NCI-H748 (cell line): ENCODE results near the gene TLN1.

Experiments
- DNase-seq: peaks from one replicate; lab custom pipeline; 2025; ENCODE audit not compliant: unreplicated experiment; lab: John Stamatoyannopoulos, UW

The TLN1 gene

DNA sequence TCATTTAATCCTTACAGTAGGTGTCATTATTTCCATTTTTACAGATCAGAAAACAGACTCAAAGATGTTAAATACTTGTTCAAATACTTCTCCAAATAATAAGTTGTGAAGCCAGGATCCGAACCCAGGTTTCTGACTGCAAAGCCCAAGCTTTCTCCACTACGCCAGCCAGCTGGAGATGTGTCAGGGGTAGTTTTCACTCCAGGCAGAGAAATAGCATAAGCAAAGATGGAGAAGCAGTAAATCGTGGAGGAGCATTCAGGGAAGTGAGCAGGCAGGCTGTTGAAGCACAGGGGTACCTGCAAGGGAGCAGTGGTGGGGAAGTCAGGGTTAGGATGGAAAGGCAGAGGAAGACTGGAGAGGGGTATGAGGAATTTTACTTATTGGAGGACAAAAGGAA, 2.9 kb downstream of the TLN1 start:
- DNase-seq, result no peak

- DNase-seq, result no peak
Measured at GRCh38 chr9:35728041-35728971, 3.7 kb downstream of the TLN1 start.

- DNase-seq, result no peak
Measured at GRCh38 chr9:35727676-35728040, 4.3 kb downstream of the TLN1 start.

DNA sequence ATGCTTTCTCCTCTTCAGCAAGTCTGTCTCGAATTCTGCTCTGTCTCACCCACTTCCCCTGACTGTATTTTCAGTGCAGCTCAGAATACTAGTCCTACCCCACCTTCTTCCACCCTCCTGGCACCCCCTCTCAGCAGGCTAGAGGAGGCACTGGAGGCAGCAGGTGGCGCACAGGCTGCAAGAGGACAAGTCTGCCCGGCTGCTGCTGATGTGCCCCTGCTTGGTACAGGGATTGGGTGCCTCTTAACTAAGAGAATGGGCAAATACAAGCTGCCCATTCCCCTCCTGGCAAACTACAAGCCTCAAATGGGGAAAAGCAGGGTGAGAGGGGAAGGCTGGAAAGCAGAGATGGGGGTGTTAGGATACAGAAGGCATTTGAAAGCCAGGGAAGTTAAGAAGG, 5.1 kb downstream of the TLN1 start:
- no peak for DNase-seq

DNA sequence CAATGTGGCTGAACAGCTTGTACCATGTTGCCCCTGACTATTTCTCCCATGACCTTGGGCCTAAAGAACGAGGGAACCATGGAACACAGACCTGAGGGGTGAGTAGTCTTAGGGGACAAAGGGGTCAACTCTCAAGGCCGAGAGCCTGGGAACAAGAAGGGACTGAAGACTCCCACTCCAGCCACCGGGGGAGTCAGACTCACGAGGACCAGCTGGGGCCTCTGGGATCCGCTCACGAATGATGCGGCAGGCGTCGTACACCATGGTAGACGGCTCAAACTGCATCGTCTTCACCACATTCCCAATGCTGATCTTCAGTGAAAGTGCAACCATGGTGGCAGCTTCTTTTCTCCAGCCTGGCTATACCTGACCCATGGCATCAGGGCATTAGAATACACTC, 6.6 kb downstream of the TLN1 start:
- DNase-seq, result no peak

DNA sequence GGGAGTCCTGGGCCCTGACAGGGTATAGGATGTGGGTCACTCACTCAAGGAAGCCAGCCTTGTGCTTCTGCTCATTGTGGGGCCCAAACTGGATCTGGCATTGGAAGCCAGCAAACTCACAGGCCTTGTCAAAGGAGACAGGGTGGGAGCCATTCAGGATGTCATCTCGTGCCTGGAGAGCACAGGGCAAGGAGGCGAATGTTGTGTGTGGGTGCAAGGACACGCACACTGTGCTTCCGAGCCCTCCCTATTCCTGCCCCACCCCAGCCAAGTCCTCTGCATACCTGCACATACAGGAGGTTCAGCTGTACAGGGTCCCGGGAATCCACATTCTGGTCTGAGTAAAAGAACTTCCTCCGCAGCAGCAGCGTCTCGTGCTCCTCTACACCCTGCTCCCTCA, 8.1 kb downstream of the TLN1 start:
- DNase-seq, result no peak

GRCh38 chr9:35723426-35723825, 8.6 kb downstream of the TLN1 start:
- DNase-seq, result no peak

DNA sequence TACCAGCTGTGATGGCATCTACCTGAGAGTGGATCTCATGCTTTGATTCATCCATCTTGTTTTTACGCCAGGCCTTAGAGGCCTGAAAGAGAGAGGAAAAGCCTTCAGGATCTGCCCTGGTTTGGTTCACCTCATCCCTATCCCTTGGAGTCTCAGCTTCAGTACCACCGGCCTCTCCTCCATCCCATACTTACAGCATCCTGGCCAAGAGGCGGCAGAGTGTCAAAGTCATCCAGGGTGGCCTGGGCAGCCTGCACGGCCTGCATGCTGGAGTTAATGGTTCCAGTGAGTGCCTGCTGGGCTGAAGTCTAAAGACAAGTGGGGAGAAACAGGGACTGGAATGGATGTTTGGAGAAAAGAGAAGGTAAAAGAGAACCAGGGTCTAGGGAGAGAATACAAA, 12.4 kb downstream of the TLN1 start:
- DNase-seq, result no peak

DNA sequence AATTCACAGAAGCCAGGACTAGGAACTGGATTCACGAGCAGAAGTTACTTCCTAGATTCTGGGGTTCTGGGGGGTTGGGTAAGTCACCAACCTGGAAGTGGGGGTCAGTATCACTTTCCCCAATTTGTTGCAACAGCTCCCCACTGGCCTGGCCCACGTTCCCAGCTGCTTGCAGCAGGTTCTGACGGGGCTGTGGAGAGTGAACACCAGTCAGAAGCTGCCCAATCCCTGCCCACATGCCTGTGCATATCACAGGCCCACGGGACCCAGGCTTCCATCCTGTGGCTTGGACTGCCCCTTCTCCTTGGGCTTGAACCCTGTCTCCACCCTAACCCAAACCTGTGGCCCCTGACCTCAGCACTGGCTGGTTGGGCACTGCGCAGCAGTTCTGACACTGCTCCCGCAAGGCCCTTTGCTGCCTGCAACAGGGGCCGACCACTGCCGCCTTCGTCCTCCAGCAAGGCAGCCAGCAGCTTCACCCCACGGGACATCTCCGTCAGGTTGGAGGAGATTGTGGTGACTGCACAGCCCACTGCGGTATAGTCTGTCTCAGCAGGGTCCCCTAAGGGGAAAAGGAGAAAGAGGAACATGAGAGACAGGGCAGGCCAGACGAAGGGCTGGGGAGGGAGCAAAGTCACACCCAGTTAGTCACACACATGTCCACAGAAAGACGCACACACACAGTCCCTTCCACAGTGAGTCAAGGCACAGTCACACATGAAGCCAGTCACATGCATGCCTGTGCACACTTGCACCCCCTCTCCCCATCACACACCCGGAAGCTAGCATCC, 13.1 kb downstream of the TLN1 start:
- DNase-seq, result no peak

- DNase-seq, result no peak
Measured at GRCh38 chr9:35717132-35717870, 14.7 kb downstream of the TLN1 start.

DNA sequence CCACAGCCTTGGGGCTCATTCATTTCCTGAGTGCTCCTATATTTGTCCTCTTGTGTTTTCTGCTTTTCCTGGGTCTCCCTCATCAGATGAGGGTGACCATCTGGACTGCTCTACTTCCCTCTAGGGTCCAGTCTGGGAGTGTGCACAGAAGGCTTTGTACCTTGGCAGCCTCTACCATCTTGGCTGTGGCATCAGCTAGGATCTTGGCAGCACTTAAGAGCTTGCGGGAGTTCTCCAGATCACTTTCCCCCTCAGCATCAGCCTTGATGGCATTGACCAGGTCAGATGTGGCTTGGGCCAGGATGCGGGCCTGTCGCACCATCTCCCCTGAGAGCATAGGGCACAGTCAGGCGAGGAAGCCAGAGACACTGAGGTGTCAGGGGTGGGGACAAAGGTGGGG, 15.8 kb downstream of the TLN1 start:
- no peak for DNase-seq

- DNase-seq, result no peak
Measured at GRCh38 chr9:35714579-35715252, 17.3 kb downstream of the TLN1 start.

DNA sequence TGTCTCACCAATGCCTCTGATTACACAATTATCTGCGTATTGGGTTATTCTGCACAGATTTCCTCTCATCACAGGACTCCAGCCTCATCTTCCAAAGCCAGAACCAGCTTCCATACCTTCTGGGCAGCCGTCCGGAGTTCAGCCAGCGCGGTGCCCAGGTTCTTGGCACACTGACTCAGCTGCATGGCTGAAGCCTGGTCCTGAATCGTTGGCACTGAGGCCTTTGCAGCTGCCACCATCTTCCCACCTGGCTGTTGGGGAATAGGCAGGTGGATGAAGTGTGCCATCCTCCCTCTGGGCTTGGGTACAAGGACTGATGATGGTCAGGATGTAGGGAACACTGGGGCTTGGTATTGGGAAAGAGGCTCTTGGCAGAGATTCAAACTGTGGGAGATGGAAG, 17.9 kb downstream of the TLN1 start:
- DNase-seq, result no peak

DNA sequence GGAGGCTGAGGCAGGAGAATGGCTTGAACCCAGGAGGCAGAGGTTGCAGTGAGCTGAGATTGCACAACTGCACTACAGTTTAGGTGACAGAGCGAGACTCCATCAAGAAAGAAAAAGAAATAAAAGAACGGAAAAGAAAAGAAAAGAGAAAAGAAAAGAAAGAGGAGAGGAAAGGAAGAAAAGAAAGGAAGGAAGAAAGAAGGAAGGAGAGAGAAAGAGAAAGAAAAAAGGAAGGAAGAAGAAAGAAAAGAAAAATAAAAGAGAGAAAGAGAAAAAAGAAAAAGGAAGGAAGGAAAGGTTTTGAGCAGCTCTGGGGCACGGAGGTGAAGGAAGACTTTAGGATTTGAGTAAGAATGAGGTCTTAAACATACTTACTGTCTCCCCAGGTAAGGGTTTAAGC, 18.4 kb downstream of the TLN1 start:
- DNase-seq, result no peak

GRCh38 chr9:35712762-35713400, 19.1 kb downstream of the TLN1 start:
- no peak for DNase-seq

DNA sequence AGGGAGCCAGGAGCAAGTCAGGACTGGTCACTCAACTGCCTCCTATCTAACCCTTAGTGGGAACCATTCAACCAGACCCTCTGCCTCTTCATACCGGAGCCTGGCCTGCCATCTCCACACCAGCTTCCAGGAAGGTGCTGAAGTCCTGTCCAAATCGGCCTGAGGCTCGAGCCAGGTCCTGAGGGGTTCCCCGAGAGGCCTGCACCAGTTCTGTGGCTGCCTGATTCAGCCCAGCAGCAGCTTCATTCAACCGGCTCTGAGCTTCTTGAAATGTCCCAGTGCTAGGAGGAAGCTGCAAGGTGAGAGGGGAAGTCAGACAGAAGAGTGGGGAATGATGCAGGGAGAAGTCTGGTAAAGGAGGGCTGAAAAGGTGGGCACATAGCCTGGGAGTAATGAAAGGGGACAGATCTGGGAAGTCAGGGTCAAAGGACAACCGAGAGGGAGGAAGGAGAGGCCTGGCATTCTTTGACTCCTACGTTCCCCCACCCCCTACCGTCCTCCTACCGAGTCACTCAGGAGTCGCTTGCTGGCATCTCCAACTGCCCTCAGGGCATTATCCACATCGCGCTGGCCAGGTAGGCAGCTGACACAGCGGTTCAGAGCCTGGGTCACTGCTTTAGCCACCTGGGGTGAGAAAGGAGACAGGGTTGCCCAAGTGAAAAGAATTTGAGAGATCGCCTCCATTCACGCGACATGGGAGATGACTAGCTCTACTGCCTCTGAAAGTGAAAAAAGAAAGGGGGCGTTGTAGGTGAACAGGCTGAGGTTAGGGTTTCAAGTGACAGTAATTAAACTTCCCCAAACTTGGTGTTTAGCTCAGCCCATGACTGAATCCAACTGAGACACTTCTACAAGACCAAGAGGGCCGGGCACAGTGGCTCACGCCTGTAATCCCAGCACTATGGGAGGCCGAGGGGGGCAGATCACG, 20.2 kb downstream of the TLN1 start:
- no peak for DNase-seq

- no peak for DNase-seq
Measured at GRCh38 chr9:35710818-35711500, 21.0 kb downstream of the TLN1 start.

GRCh38 chr9:35708146-35708545, 23.8 kb downstream of the TLN1 start:
- no peak for DNase-seq

DNA sequence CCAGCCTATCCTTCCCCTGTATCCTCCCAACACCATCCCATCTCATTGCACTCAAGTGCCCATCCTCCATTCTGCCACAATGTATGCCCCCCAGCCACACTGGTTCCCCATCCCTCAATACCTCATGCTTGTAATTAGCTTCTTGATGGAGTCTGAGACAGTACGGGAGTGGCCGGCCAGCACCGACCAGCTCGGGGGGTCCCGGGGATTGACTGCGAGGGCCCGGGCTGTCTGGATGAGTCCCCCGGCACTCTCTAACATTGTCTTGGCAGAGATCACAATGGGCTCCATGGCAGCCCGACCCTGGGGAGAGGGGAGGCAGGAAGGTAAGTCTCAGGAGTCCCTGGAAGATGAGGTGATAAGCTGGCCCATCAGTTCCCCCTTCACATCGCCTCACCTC, 25.0 kb downstream of the TLN1 start:
- DNase-seq, result no peak
